ENCODE measurements around the gene CYBC1.

CYBC1 gene

GRCh38 chr17:82492643-82493225 is 42.2 kb upstream of the CYBC1 start:
- no peak overlapping the region for H3K27ac ChIP-seq
- no peak for TF ChIP-seq CTCF (conservative IDR thresholded peaks at IDR 0.05)

- no peak overlapping the region for H3K27ac ChIP-seq
- TF ChIP-seq CTCF (conservative IDR thresholded peaks at IDR 0.05): no peak
Measured at GRCh38 chr17:82491533-82491932, 41.0 kb upstream of the CYBC1 start.

GRCh38 chr17:82491196-82491530 is 40.6 kb upstream of the CYBC1 start:
- no peak for TF ChIP-seq CTCF (conservative IDR thresholded peaks at IDR 0.05)
- no peak overlapping the region for H3K27ac ChIP-seq

GRCh38 chr17:82490512-82491195 is 40.1 kb upstream of the CYBC1 start:
- TF ChIP-seq CTCF (conservative IDR thresholded peaks at IDR 0.05): no peak
- no peak overlapping the region for H3K27ac ChIP-seq

- no peak overlapping the region for H3K27ac ChIP-seq
- no peak for TF ChIP-seq CTCF (conservative IDR thresholded peaks at IDR 0.05)
Measured at GRCh38 chr17:82489851-82490511, 39.4 kb upstream of the CYBC1 start.

GRCh38 chr17:82489117-82489516 is 38.6 kb upstream of the CYBC1 start:
- no peak for TF ChIP-seq CTCF (conservative IDR thresholded peaks at IDR 0.05)
- H3K27ac ChIP-seq: no peak overlapping the region

GRCh38 chr17:82487910-82488309 is 37.4 kb upstream of the CYBC1 start:
- TF ChIP-seq CTCF (conservative IDR thresholded peaks at IDR 0.05): no peak
- no peak overlapping the region for H3K27ac ChIP-seq
